Measurements from ENCODE around the gene IL1A.

The IL1A gene

DNA sequence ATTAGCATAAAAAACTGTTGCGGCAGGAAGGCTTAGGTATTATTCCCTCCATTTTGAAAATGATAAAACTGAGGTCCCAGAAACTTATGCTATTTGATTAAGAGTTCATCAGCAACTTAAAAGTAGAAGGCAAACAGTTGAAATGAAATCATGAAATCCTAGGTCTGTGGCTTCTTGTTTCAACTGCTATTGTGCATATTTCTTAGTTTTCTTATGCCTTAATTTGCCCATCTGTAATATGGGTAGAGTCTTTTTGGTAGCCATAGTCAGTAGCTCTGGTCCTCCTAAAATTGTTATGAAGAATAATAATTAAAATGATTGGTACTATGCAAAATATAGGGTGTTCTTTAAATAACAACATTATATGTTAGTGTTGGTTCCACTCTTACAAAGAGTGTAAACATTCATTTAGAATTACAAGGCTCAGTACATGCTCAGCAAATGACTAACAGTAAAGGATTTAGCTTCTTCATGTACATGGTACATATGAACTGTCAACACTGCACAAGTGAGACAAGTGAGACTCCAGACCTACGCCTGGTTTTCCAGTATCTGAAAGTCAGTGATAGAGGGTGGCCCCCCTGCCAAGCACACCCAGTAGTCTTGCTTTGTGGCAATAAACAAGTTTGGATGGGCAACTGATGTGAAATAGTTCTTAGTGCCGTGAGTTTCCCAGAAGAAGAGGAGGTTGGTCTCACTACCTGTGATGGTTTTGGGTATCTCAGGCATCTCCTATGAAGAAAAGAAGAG, 9.6 kb downstream of the IL1A start:
- Histone ChIP-seq H3K27ac (ENCODE audit: poor library complexity, severe bottlenecking) (peak overlapping the region; percentile 50), H3K4me3 (ENCODE audit: severe bottlenecking) (no peak overlapping the region), H3K4me1 (ENCODE audit: insufficient read depth, poor library complexity, severe bottlenecking) (no peaks in the 10 kb centered on the region), H3K27me3 (ENCODE audit: insufficient read depth, poor library complexity, severe bottlenecking) (no peaks in the 10 kb centered on the region), H3K9me3 (ENCODE audit: severe bottlenecking) (no peaks in the 10 kb centered on the region), H3K36me3 (ENCODE audit: low read depth) (peaks cover 48% of the 10 kb centered on the region)
- TF ChIP-seq, protein P1, sequence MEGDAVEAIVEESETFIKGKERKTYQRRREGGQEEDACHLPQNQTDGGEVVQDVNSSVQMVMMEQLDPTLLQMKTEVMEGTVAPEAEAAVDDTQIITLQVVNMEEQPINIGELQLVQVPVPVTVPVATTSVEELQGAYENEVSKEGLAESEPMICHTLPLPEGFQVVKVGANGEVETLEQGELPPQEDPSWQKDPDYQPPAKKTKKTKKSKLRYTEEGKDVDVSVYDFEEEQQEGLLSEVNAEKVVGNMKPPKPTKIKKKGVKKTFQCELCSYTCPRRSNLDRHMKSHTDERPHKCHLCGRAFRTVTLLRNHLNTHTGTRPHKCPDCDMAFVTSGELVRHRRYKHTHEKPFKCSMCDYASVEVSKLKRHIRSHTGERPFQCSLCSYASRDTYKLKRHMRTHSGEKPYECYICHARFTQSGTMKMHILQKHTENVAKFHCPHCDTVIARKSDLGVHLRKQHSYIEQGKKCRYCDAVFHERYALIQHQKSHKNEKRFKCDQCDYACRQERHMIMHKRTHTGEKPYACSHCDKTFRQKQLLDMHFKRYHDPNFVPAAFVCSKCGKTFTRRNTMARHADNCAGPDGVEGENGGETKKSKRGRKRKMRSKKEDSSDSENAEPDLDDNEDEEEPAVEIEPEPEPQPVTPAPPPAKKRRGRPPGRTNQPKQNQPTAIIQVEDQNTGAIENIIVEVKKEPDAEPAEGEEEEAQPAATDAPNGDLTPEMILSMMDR (IDR thresholded peaks at IDR 0.05; ENCODE audit: poor library complexity, severe bottlenecking) = no peak
- ATAC-seq (ENCODE audit: low read depth) = peak; percentile 17
- no peak for DNase-seq (ENCODE audit: low spot score)

DNA sequence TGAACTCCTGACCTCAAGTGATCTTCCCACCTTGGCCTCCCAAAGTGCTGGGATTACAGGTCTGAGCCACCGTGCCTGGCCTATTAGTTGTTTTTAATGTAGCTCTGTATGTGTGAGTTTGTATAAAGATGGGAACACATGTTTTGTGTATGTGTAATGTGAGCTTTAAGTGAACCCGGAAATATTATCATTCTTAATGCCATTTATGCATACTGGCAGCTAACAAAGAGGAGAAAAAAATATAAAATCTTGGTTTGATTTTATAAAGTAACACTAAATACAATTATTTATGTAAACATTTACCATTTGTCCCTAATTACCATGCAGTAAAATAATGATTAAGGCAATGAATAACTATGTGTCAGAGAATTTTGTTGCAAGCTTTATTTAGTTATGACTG, 10.7 kb downstream of the IL1A start:
- DNase-seq (ENCODE audit: low spot score) = no peak
- TF ChIP-seq, protein P1 (IDR thresholded peaks at IDR 0.05; ENCODE audit: poor library complexity, severe bottlenecking) = no peak
- H3K4me3 ChIP-seq (ENCODE audit: severe bottlenecking) = no peak overlapping the region
- no peaks in the 10 kb centered on the region for H3K9me3 ChIP-seq (ENCODE audit: severe bottlenecking)
- H3K27me3 ChIP-seq (ENCODE audit: insufficient read depth, poor library complexity, severe bottlenecking) = no peaks in the 10 kb centered on the region
- peaks cover 3% of the 10 kb centered on the region for H3K4me1 ChIP-seq (ENCODE audit: insufficient read depth, poor library complexity, severe bottlenecking)
- ATAC-seq (ENCODE audit: low read depth) = peak; percentile 43
- H3K36me3 ChIP-seq (ENCODE audit: low read depth) = peaks cover 36% of the 10 kb centered on the region
- H3K27ac ChIP-seq (ENCODE audit: poor library complexity, severe bottlenecking) = peak overlapping the region; percentile 50

DNA sequence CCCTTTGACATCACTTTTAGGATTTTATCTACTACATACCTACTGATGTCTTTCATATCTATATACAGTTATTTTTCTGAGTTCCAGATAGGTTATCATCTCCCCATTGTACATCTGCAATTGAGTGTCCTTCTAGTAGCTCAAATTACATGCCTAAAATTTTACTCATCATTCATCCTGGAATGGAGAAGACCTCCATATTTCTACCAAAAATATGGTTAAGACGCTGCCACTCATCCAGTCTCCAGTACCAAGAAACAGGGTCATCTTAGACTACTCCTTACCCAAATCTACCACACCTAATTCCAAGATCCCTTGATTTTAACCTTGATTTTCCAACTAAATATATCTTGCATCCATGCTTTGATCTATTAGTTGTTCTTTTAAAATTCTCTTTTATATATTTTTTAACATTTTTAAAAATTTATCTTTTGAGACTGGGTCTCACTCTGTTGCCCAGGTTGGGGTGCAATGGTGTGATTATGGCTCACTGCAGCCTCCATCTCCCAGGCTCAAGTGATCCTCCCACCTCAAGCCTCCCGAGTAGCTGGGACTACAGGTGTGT, 11.3 kb downstream of the IL1A start:
- no peaks in the 10 kb centered on the region for H3K27me3 ChIP-seq (ENCODE audit: insufficient read depth, poor library complexity, severe bottlenecking)
- H3K4me1 ChIP-seq (ENCODE audit: insufficient read depth, poor library complexity, severe bottlenecking) = peaks cover 9% of the 10 kb centered on the region
- no peak for DNase-seq (ENCODE audit: low spot score)
- H3K36me3 ChIP-seq (ENCODE audit: low read depth) = peaks cover 31% of the 10 kb centered on the region
- no peak overlapping the region for H3K4me3 ChIP-seq (ENCODE audit: severe bottlenecking)
- H3K9me3 ChIP-seq (ENCODE audit: severe bottlenecking) = no peaks in the 10 kb centered on the region
- ATAC-seq (ENCODE audit: low read depth) = peak; percentile 32
- TF ChIP-seq, protein P1 (IDR thresholded peaks at IDR 0.05; ENCODE audit: poor library complexity, severe bottlenecking) = no peak
- peak overlapping the region; percentile 50 for H3K27ac ChIP-seq (ENCODE audit: poor library complexity, severe bottlenecking)

DNA sequence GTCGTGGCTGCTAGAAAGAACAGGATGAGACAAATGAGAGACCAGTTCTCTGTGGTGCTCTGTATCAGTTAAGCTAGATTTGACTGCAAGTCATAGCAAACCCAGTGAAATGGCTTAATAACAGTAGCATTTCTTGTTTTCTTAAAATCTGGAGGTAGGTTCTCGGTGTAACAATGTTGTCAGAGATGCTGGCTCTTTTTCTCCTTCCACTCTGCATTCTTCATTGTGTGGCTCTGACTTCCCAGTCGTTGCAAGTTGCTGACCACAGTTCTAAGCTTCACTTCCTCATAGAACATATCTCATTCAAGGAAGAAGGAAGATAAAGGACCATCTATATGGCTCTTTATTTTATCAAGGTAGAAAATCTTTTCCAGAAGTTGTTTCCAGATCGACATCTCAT, 12.0 kb downstream of the IL1A start:
- no peak for ATAC-seq (ENCODE audit: low read depth)
- H3K27ac ChIP-seq (ENCODE audit: poor library complexity, severe bottlenecking) = peak overlapping the region; percentile 50

More for the DNA sequence above, 12.0 kb downstream of the IL1A start:
- peaks cover 14% of the 10 kb centered on the region for H3K4me1 ChIP-seq (ENCODE audit: insufficient read depth, poor library complexity, severe bottlenecking)
- no peak for DNase-seq (ENCODE audit: low spot score)
- H3K9me3 ChIP-seq (ENCODE audit: severe bottlenecking) = no peaks in the 10 kb centered on the region
- TF ChIP-seq, protein P1 (IDR thresholded peaks at IDR 0.05; ENCODE audit: poor library complexity, severe bottlenecking) = no peak
- peaks cover 24% of the 10 kb centered on the region for H3K36me3 ChIP-seq (ENCODE audit: low read depth)
- no peak overlapping the region for H3K4me3 ChIP-seq (ENCODE audit: severe bottlenecking)
- no peaks in the 10 kb centered on the region for H3K27me3 ChIP-seq (ENCODE audit: insufficient read depth, poor library complexity, severe bottlenecking)

All from RWPE2 (cell line).